ENCODE data around the gene RANBP10. TPM values are rescaled to one million over a fixed set of nuclear protein-coding genes. Genes with fewer than 3 reads are reported as not detected.

RANBP10 gene
- total and polyA plus RNA-seq, 4 donors: 9.8 to 15.5 (median 13.8) TPM

GRCh38 chr16:67842509-67843342, 36.4 kb upstream of the RANBP10 start:
- no peak for TF ChIP-seq ZBTB33 (IDR thresholded peaks at IDR 0.05)
- no peak for TF ChIP-seq TAF1 (conservative IDR thresholded peaks at IDR 0.05)
- no peak for TF ChIP-seq GABPA (IDR thresholded peaks at IDR 0.05 in 1 of 2, conservative IDR thresholded peaks at IDR 0.05 in 1 of 2)
- TF ChIP-seq RAD21 (IDR thresholded peaks at IDR 0.05): peak in 1 of 2 donors; percentile 30
- no peak for TF ChIP-seq ATF3 (IDR thresholded peaks at IDR 0.05)
- no peak for TF ChIP-seq HNF4G (IDR thresholded peaks at IDR 0.05)
- no peak for TF ChIP-seq FOXA2 (IDR thresholded peaks at IDR 0.05)
- TF ChIP-seq REST (IDR thresholded peaks at IDR 0.05): no peak
- Histone ChIP-seq H3K36me3 (ENCODE audit: control insufficient read depth in 4 of 4, insufficient read depth in 3 of 4, low read depth in 1 of 4, low read length in 3 of 4) (no peaks in the 10 kb centered on the region), H3K4me1 (ENCODE audit: control insufficient read depth in 4 of 4, insufficient read depth in 4 of 4, low read length in 3 of 4) (peaks cover 7 to 44% (median 36%) of the 10 kb centered on the region in 4 donors), H3K9ac (ENCODE audit: low read depth in 1 of 2, low read length in 2 of 2) (peak overlapping the region; percentile 45 to 67), H3K4me3 (ENCODE audit: low read depth in 1 of 3, low read length in 3 of 3) (peak overlapping the region; percentile 60 to 89 (median 72)), H3K27ac (ENCODE audit: low read depth in 1 of 2, low read length in 2 of 2) (peak overlapping the region; percentile 97 to 99), H3K27me3 (ENCODE audit: control insufficient read depth in 4 of 4, insufficient read depth in 4 of 4, low read length in 3 of 4) (no peaks in the 10 kb centered on the region), H3K9me3 (ENCODE audit: control insufficient read depth in 4 of 4, low read length in 3 of 4) (no peaks in the 10 kb centered on the region)
- DNase-seq (ENCODE audit: low spot score): peak; percentile 52
- WGBS: 1% methylated on average over 67 of the region's 67 CpGs

GRCh38 chr16:67841816-67842508, 35.6 kb upstream of the RANBP10 start, which contains the start of gene THAP11:
THAP11 (plus strand) TSS chr16:67842320; CDS start chr16:67842555, 235 bp downstream.
- Histone ChIP-seq H3K27me3 (ENCODE audit: control insufficient read depth in 4 of 4, insufficient read depth in 4 of 4, low read length in 3 of 4) (no peaks in the 10 kb centered on the region), H3K9ac (ENCODE audit: low read depth in 1 of 2, low read length in 2 of 2) (peak within 1 kb of the TSS; percentile 67 to 92), H3K4me3 (ENCODE audit: low read depth in 1 of 3, low read length in 3 of 3) (peak within 1 kb of the TSS; percentile 60 to 89 (median 78)), H3K36me3 (ENCODE audit: control insufficient read depth in 4 of 4, insufficient read depth in 3 of 4, low read depth in 1 of 4, low read length in 3 of 4) (no peaks in the 10 kb centered on the region), H3K4me1 (ENCODE audit: control insufficient read depth in 4 of 4, insufficient read depth in 4 of 4, low read length in 3 of 4) (peaks cover 7 to 41% (median 32%) of the 10 kb centered on the region in 4 donors), H3K9me3 (ENCODE audit: control insufficient read depth in 4 of 4, low read length in 3 of 4) (no peaks in the 10 kb centered on the region), H3K27ac (ENCODE audit: low read depth in 1 of 2, low read length in 2 of 2) (peak within 1 kb of the TSS; percentile 97 to 99)
- peak; percentile 96 for DNase-seq (ENCODE audit: low spot score)
- under 1% methylated on average over 83 of the region's 83 CpGs for WGBS
- TF ChIP-seq CTCF (IDR thresholded peaks at IDR 0.05; ENCODE audit: low read depth, low read length, missing input control) (peak; percentile 90), YY1 (IDR thresholded peaks at IDR 0.05) (peak; percentile 24), MAX (IDR thresholded peaks at IDR 0.05) (peak; percentile 9), ZBTB33 (IDR thresholded peaks at IDR 0.05) (peak; percentile 32), HNF4A (conservative IDR thresholded peaks at IDR 0.05) (peak in 1 of 2 donors; percentile 8), FOXA1 (IDR thresholded peaks at IDR 0.05) (no peak), JUND (IDR thresholded peaks at IDR 0.05) (no peak), RAD21 (IDR thresholded peaks at IDR 0.05) (peak; percentile 67 to 77), SP1 (IDR thresholded peaks at IDR 0.05) (peak; percentile 48), GABPA (IDR thresholded peaks at IDR 0.05 in 1 of 2, conservative IDR thresholded peaks at IDR 0.05 in 1 of 2) (peak; percentile 37 to 84), NR2F2 (IDR thresholded peaks at IDR 0.05) (no peak)

All from liver (tissue), 9 donors.